GM12865 (cell line): ENCODE results near the gene ERLIN1.

Source experiments
- DNase-seq: peaks from one replicate; pipeline ENCODE4 v3.0.0; 2010; ENCODE audit warnings: low read depth
- H3K4me3 ChIP-seq: 2 replicates; pipeline ENCODE4 v1.5.1; 2011; ENCODE audit warnings: mild to moderate bottlenecking, low read depth, low read length, control low read depth
- TF ChIP-seq, protein P1 (sequence below): IDR thresholded peaks from 2 replicates; pipeline ENCODE4 v1.5.1; 2011; ENCODE audit warnings: low read length, control low read depth, low read depth, inconsistent platforms; ENCODE audit not compliant: insufficient read depth; ENCODE audit errors: missing control alignments

Gene ERLIN1

DNA sequence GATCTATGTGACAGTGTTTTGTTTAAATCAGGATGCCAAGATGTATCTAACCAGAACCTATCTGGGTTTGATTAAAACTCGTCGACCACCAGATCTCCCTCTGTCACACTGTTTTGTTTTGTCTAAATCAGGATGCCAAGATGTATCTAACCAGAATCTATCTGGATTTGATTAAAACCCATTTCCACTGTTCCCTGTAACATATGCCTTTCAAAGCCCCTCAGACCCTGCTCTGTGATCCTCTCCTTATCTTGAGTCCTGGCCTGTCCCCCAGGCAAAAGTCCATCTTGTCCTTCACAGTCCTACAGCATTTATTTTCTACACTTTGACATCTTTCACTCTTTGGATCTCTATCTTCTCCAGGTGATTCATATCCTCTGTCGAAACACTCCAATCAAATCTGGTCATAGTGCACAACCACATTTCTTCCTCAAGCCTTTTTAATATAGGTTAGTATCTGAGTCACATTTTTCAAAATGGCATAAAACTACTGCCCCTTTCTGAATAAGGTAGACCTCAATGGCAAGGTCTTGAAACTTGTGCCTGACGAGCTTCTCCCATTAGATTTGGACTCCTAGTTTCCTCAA, 32.5 kb downstream of the ERLIN1 start:
- no peak overlapping the region for H3K4me3 ChIP-seq
- no peak for DNase-seq
- TF ChIP-seq, protein P1, sequence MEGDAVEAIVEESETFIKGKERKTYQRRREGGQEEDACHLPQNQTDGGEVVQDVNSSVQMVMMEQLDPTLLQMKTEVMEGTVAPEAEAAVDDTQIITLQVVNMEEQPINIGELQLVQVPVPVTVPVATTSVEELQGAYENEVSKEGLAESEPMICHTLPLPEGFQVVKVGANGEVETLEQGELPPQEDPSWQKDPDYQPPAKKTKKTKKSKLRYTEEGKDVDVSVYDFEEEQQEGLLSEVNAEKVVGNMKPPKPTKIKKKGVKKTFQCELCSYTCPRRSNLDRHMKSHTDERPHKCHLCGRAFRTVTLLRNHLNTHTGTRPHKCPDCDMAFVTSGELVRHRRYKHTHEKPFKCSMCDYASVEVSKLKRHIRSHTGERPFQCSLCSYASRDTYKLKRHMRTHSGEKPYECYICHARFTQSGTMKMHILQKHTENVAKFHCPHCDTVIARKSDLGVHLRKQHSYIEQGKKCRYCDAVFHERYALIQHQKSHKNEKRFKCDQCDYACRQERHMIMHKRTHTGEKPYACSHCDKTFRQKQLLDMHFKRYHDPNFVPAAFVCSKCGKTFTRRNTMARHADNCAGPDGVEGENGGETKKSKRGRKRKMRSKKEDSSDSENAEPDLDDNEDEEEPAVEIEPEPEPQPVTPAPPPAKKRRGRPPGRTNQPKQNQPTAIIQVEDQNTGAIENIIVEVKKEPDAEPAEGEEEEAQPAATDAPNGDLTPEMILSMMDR, result no peak

DNA sequence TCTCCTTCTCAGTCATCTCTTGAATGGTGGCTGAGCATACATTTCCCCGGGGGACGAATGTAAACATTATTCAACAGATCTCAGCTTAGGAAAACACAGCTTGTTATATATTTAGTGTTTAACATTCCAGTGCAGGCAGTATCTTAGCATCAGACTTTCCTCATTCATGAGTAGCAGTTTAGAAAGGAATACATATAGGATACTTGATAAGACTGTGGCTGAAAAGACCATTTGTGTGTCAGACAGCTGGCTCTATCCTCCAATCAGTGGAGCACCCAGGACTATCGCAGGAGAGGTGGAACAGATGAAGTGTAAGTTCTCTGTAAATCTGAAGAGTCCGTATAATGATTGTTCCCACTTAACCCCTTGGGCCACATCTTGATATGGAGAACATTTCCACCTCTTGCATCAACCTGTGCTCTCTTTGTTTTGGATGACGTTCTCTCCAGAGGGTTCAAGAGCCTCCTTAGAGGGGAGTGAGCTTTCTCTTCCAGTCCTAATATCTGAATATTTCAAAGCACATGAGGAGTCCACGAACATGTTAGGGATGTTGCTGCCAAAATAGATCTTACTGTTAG, 34.0 kb downstream of the ERLIN1 start:
- DNase-seq, result no peak
- TF ChIP-seq, protein P1, result no peak
- H3K4me3 ChIP-seq, result no peak overlapping the region

DNA sequence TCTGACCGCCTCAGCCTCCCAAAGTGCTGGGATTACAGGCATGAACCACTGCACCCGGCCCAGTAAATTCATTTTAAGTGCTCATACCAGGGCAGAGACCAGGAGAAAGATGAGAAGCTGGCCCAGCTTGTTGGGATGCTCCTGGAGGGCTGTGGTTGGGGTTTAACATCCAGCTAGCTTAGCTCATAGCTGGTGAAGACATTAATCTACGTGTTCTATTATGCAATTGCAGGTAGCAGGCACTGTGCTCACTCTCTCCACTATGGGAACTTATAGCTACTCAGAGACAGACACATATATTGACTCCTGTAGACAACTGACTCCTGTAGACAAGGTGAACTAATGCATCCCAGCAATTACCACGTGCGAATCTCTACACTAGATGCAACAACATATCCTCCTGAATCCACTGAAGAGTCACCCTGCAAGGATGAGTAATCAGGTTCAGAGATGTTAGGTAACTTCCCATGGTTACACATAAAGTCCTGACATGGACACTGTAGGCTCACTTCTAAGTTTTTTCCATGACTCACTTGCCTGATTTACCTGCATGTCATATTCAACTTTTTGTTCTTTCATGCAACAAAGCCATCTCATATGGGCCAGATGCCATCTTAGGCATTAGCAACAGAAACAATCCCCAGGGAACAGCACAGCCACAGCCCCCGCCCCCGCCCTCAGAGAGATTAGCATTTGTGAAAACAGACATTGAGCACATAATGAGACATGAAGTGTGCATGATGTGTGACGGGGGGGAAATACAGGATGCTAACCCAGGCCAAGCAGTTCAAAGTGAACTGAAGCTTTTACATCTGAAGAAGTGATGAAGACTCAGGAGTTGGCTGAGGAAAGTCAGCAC, 37.2 kb downstream of the ERLIN1 start:
- peak; percentile 64 for DNase-seq
- TF ChIP-seq, protein P1, result no peak

DNA sequence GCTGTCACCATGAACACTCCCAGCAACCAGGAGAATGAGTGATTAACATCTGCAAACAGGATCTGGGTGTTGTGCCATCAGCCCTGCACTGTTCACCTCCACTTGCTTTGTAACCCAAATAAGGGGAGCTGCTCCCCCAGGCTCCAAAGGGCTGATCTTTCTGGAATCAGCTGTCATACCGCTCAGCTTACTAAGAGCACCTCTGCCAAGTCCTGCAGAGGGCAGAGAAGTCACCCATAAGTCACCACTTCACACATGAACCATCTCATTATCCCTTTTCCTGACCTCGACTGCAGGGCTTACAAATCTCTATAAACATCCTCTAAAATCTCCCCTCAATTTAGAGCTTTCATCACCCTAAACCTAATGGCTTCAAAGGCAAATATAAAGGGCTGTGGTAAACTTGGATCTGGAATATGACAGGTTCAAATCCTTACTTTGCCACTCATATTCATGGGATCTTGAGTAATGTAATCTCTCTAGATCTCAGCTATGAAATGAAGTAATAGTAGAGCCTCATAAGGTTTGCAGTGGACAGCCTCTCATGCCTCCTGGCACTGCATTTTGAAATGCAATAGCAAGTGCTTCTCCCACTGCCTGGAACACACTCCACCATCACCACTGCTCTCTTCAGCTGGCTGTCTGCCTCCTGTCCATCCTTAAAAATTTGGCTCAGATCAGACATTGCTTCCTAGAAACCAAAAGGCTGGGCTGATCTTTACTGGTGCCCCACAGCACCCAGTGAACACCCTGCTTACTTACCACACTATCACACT, 38.8 kb downstream of the ERLIN1 start:
- no peak for DNase-seq
- TF ChIP-seq, protein P1, result no peak
- H3K4me3 ChIP-seq, result no peak overlapping the region

More for the DNA sequence above, 37.2 kb downstream of the ERLIN1 start:
- no peak overlapping the region for H3K4me3 ChIP-seq

DNA sequence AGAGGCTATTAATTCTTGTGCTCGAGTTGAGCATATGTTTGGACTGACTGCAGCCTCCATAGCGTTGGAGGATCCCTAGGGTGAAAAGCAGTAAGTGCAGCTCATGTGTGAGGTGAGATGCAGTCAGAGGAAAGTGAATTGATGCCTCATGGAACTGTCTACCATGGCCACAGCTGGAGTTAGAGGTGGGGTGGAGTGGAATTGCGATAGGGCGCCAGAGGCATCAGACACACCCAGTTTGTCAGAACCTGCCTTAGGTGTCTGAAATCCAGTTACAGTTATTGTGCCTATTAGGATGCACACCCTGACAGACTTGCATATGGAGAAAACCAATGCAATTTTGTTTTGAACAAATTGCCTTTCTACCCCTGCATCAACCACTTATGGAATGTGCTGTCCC, 39.4 kb downstream of the ERLIN1 start:
- TF ChIP-seq, protein P1, result no peak
- DNase-seq, result no peak

DNA sequence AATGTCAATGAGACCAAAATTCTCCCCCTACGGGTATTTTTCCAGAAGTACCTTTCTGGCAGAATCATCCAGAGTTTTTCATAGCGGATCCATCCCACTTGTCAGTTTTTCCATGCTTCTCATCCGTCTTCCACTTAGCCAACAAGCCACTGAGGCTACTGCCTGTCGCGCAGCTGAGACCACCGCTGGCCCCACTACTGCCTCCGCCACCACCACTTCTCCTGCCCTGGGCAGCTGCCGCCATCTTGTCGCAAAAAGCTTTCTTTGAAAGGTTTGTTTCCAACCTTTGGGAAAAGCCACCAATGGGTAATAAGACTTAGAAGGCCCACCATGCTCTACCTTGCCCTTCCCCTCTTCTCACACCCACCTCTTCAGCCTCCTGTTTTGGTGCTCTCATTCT, 42.1 kb downstream of the ERLIN1 start:
- no peak for DNase-seq
- H3K4me3 ChIP-seq, result no peak overlapping the region
- TF ChIP-seq, protein P1, result no peak

More for the DNA sequence above, 39.4 kb downstream of the ERLIN1 start:
- H3K4me3 ChIP-seq, result no peak overlapping the region
